Mesothelial cell of epicardium (in vitro differentiated cells): ENCODE measurements around the gene TMEM187. TPM values are rescaled to one million over a fixed set of nuclear protein-coding genes. Genes with fewer than 3 reads are reported as not detected.

Experiments used
- DNase-seq, 2 experiments: peaks; one replicate each; pipeline ENCODE4 v3.0.0; 2021; ENCODE audit warnings: low spot score in 2 of 2; ENCODE audit not compliant: unreplicated experiment in 2 of 2
- H3K27ac Mint-ChIP-seq: 2 replicates; pipeline ENCODE4 v1.8.0; 2021; ENCODE audit warnings: mixed read lengths
- H3K27me3 Mint-ChIP-seq: 2 replicates; pipeline ENCODE4 v1.8.0; 2021; ENCODE audit warnings: low read depth, mixed read lengths
- H3K36me3 Mint-ChIP-seq: 2 replicates; pipeline ENCODE4 v1.8.0; 2021; ENCODE audit warnings: mixed read lengths
- H3K4me1 Mint-ChIP-seq: 2 replicates; pipeline ENCODE4 v1.8.0; 2021; ENCODE audit warnings: mixed read lengths
- H3K4me3 Mint-ChIP-seq: 2 replicates; pipeline ENCODE4 v1.8.0; 2021; ENCODE audit warnings: mild to moderate bottlenecking, moderate library complexity, mixed read lengths
- H3K9me3 Mint-ChIP-seq: 2 replicates; pipeline ENCODE4 v1.8.0; 2021; ENCODE audit warnings: mixed read lengths
- CTCF ChIP-seq: fragments of 200-600 bp; sonication (generic); IDR thresholded peaks from one replicate; pipeline ENCODE4 v1.5.0; 2021; ENCODE audit warnings: antibody characterized with exemption; ENCODE audit not compliant: unreplicated experiment
- total RNA-seq: library from RNA; stranded (reverse); gene quantifications from 3 replicates; pipeline ENCODE4 v1.2.1, GENCODE V29; 2021

TMEM187 gene
- total RNA-seq, 1 donor from 2014 or later = 15.0 TPM

- Mint-ChIP-seq H3K4me3 (no peak overlapping the region), H3K36me3 (peaks cover 16% of the 10 kb centered on the region), H3K4me1 (peaks cover 38% of the 10 kb centered on the region), H3K27ac (no peak overlapping the region), H3K27me3 (no peaks in the 10 kb centered on the region), H3K9me3 (no peaks in the 10 kb centered on the region)
- TF ChIP-seq CTCF = no peak
- no peak for DNase-seq
Observed at GRCh38 chrX:153965406-153965805, 7.1 kb upstream of the TMEM187 start.

GRCh38 chrX:153966283-153966688 is 6.3 kb upstream of the TMEM187 start:
- Mint-ChIP-seq H3K4me1 (peaks cover 38% of the 10 kb centered on the region), H3K9me3 (no peaks in the 10 kb centered on the region), H3K4me3 (no peak overlapping the region), H3K27me3 (no peaks in the 10 kb centered on the region), H3K27ac (peak overlapping the region; percentile 61), H3K36me3 (peaks cover 9% of the 10 kb centered on the region)
- no peak for TF ChIP-seq CTCF
- no peak for DNase-seq

GRCh38 chrX:153966841-153967535 is 5.6 kb upstream of the TMEM187 start:
- H3K36me3 Mint-ChIP-seq = peaks cover 8% of the 10 kb centered on the region
- H3K4me3 Mint-ChIP-seq = peak overlapping the region; percentile 100
- no peak for DNase-seq
- no peaks in the 10 kb centered on the region for H3K27me3 Mint-ChIP-seq
- no peaks in the 10 kb centered on the region for H3K9me3 Mint-ChIP-seq
- peak overlapping the region; percentile 48 for H3K27ac Mint-ChIP-seq
- no peak for TF ChIP-seq CTCF
- peaks cover 38% of the 10 kb centered on the region for H3K4me1 Mint-ChIP-seq

- H3K4me3 Mint-ChIP-seq = peak overlapping the region; percentile 100
- peaks cover 38% of the 10 kb centered on the region for H3K4me1 Mint-ChIP-seq
- no peak for DNase-seq
- H3K9me3 Mint-ChIP-seq = no peaks in the 10 kb centered on the region
- no peak for TF ChIP-seq CTCF
- H3K27me3 Mint-ChIP-seq = no peaks in the 10 kb centered on the region
- H3K27ac Mint-ChIP-seq = peak overlapping the region; percentile 48
- peaks cover 5% of the 10 kb centered on the region for H3K36me3 Mint-ChIP-seq
Observed at GRCh38 chrX:153967536-153968224, 4.9 kb upstream of the TMEM187 start.

- no peaks in the 10 kb centered on the region for H3K9me3 Mint-ChIP-seq
- no peak for DNase-seq
- TF ChIP-seq CTCF = no peak
- H3K27ac Mint-ChIP-seq = peak overlapping the region; percentile 74
- H3K4me1 Mint-ChIP-seq = peaks cover 41% of the 10 kb centered on the region
- peak overlapping the region; percentile 100 for H3K4me3 Mint-ChIP-seq
- no peaks in the 10 kb centered on the region for H3K27me3 Mint-ChIP-seq
- no peaks in the 10 kb centered on the region for H3K36me3 Mint-ChIP-seq
Observed at GRCh38 chrX:153968255-153968654, 4.3 kb upstream of the TMEM187 start.
